Cardiac muscle cell (in vitro differentiated cells and primary cell): ENCODE results near the gene AUTS2. TPM values are rescaled to one million over a fixed set of nuclear protein-coding genes. Genes with fewer than 3 reads are reported as not detected.
A peak's percentile ranks its signal among the peaks of the same experiment; 100 is the strongest.

Experiments used
- DNase-seq, 2 donors: peaks; one replicate each; pipeline versions ENCODE4 v3.0.0 to v3.0.0-alpha.2; 2010 to 2017; ENCODE audit warnings: low read depth in 1 of 2, low spot score in 1 of 2
- H3K27ac ChIP-seq: fragments of 200-600 bp; sonication (generic); 2 replicates; pipeline ENCODE4 v1.5.1; 2016
- H3K27me3 ChIP-seq: fragments of 200-600 bp; sonication (generic); 2 replicates; pipeline ENCODE4 v1.6.0; 2016; ENCODE audit warnings: control low read depth
- H3K36me3 ChIP-seq: fragments of 200-600 bp; sonication (generic); 2 replicates; pipeline ENCODE4 v1.5.1; 2016; ENCODE audit warnings: control low read depth
- H3K4me1 ChIP-seq: fragments of 200-600 bp; sonication (generic); 2 replicates; pipeline ENCODE4 v1.8.1; 2017; ENCODE audit warnings: low read depth, mild to moderate bottlenecking, mixed run types
- H3K4me3 ChIP-seq: fragments of 200-600 bp; sonication (generic); 2 replicates; pipeline ENCODE4 v1.5.1; 2016; ENCODE audit warnings: mild to moderate bottlenecking
- H3K9me3 ChIP-seq: fragments of 200-600 bp; sonication (generic); 2 replicates; pipeline ENCODE4 v1.5.1; 2017; ENCODE audit warnings: low read depth, mild to moderate bottlenecking, control low read depth
- polyA plus RNA-seq: library from polyadenylated mRNA; unstranded; fragments of >200 nt; fragmentation: Nextera tagmentation; extraction: Ambion mirVana; gene quantifications from 2 replicates; pipeline ENCODE4 v1.2.1, GENCODE V29; 2016
- total RNA-seq: library from RNA; depleted of rRNA; stranded (reverse); fragments of >200 nt; gene quantifications from 2 replicates; pipeline ENCODE4 v1.2.3, GENCODE V29; 2016
- TF ChIP-seq, protein P1 (sequence below): IDR thresholded peaks from 2 replicates; pipeline ENCODE4 v1.5.1; 2012; ENCODE audit warnings: low read depth, mild to moderate bottlenecking, low read length

Gene AUTS2
- total and polyA plus RNA-seq, 2 experiments from 2014 or later, result 41.0 to 45.5 TPM

- H3K36me3 ChIP-seq, result no peaks in the 10 kb centered on the region
- no peaks in the 10 kb centered on the region for H3K9me3 ChIP-seq
- DNase-seq, result no peak
- H3K4me1 ChIP-seq, result peaks cover 3% of the 10 kb centered on the region
- no peaks in the 10 kb centered on the region for H3K27me3 ChIP-seq
- no peak overlapping the region for H3K27ac ChIP-seq
- TF ChIP-seq, protein P1, sequence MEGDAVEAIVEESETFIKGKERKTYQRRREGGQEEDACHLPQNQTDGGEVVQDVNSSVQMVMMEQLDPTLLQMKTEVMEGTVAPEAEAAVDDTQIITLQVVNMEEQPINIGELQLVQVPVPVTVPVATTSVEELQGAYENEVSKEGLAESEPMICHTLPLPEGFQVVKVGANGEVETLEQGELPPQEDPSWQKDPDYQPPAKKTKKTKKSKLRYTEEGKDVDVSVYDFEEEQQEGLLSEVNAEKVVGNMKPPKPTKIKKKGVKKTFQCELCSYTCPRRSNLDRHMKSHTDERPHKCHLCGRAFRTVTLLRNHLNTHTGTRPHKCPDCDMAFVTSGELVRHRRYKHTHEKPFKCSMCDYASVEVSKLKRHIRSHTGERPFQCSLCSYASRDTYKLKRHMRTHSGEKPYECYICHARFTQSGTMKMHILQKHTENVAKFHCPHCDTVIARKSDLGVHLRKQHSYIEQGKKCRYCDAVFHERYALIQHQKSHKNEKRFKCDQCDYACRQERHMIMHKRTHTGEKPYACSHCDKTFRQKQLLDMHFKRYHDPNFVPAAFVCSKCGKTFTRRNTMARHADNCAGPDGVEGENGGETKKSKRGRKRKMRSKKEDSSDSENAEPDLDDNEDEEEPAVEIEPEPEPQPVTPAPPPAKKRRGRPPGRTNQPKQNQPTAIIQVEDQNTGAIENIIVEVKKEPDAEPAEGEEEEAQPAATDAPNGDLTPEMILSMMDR, result no peak
- no peak overlapping the region for H3K4me3 ChIP-seq
Measured at GRCh38 chr7:70487886-70488285, 889.6 kb downstream of the AUTS2 start.

DNA sequence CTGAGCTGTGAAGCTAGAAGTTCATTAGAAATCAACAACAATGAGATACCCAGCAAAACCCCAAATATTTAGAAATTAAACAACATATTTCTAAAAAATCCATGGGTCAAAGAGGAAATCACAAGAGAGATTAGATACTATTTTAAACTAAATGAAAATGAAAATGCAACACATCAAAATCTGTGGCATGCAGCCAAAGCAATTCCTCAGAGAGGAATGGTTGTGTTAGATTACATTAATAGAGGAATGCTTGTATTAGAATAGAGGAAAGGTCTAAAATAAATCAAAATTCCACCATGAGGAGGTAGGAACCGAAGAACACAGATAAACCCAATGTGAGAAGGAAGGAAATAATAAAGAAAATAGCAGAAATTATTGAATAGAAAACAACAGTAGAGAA, 891.5 kb downstream of the AUTS2 start:
- Histone ChIP-seq H3K4me1 (peaks cover 17% of the 10 kb centered on the region), H3K27ac (no peak overlapping the region), H3K36me3 (no peaks in the 10 kb centered on the region), H3K27me3 (no peaks in the 10 kb centered on the region), H3K4me3 (no peak overlapping the region), H3K9me3 (no peaks in the 10 kb centered on the region)
- DNase-seq, result peak in 1 of 2 donors; percentile 37
- TF ChIP-seq, protein P1, result no peak

- Histone ChIP-seq H3K4me1 (peaks cover 17% of the 10 kb centered on the region), H3K9me3 (no peaks in the 10 kb centered on the region), H3K27me3 (no peaks in the 10 kb centered on the region), H3K27ac (no peak overlapping the region), H3K4me3 (no peak overlapping the region), H3K36me3 (no peaks in the 10 kb centered on the region)
- no peak for DNase-seq
- TF ChIP-seq, protein P1, result no peak
Measured at GRCh38 chr7:70492625-70493024, 894.4 kb downstream of the AUTS2 start.

GRCh38 chr7:70494225-70495032, 896.2 kb downstream of the AUTS2 start:
- TF ChIP-seq, protein P1, result no peak
- peak in 1 of 2 donors; percentile 36 for DNase-seq
- Histone ChIP-seq H3K27me3 (no peaks in the 10 kb centered on the region), H3K4me3 (no peak overlapping the region), H3K4me1 (peaks cover 17% of the 10 kb centered on the region), H3K36me3 (no peaks in the 10 kb centered on the region), H3K27ac (no peak overlapping the region), H3K9me3 (no peaks in the 10 kb centered on the region)

GRCh38 chr7:70495033-70495376, 896.7 kb downstream of the AUTS2 start:
- Histone ChIP-seq H3K4me3 (no peak overlapping the region), H3K27me3 (no peaks in the 10 kb centered on the region), H3K4me1 (peaks cover 17% of the 10 kb centered on the region), H3K9me3 (no peaks in the 10 kb centered on the region), H3K27ac (no peak overlapping the region), H3K36me3 (no peaks in the 10 kb centered on the region)
- TF ChIP-seq, protein P1, result no peak
- DNase-seq, result no peak
